ENCODE measurements around the gene STXBP6. TPM values are rescaled to one million over a fixed set of nuclear protein-coding genes. Genes with fewer than 3 reads are reported as not detected.

The STXBP6 gene
- total RNA-seq, 1 experiment from 2014 or later = 5.3 TPM

DNA sequence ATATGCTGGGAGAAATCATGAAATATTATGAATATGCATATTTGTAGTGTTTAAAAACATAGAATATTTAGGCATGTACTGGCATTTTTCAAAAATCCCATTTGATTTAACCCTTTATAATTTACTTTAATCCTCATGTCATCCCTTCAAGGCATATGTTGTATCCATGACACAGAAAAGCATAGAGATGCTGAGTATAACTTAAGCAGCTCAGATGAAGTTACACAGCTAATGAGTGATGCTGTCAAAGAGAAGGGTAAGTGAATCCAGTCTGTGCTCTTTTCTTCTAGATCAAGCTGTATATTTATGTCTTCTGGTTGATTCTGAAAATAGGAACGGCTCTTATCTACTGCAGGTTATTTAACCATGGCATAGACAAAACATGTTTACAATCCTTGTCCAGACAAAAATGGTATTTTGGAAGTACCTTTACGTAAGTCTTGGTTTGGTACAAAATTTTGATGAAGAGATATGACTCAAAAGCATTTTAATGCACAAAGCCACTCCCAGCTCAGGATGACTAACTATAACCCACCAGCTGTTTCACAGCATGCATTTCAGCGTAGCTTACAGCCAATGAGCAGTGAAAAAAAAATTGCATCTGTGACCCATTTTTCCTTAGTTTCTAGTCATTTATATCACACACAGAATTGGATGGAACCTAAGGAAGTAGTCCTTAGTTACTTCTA, 201.7 kb downstream of the STXBP6 start:
- Histone ChIP-seq H3K27ac (ENCODE audit: low read depth, low read length, poor library complexity, severe bottlenecking) (no peak overlapping the region), H3K27me3 (replicated peaks; ENCODE audit: insufficient read depth, low read depth, low read length, poor library complexity) (no peaks in the 10 kb centered on the region), H3K9me3 (ENCODE audit: low read depth, low read length, poor library complexity, severe bottlenecking) (no peaks in the 10 kb centered on the region), H3K4me1 (ENCODE audit: insufficient read depth, low read length, poor library complexity, severe bottlenecking) (no peaks in the 10 kb centered on the region), H3K36me3 (ENCODE audit: insufficient read depth, low read length, poor library complexity, severe bottlenecking) (no peaks in the 10 kb centered on the region), H3K4me3 (ENCODE audit: low read depth, low read length, poor library complexity, severe bottlenecking) (no peak overlapping the region)
- ChIA-PET POLR2A (ENCODE audit: low non-redundant PET) (no interaction called here), CTCF (no interaction called here)
- intact Hi-C loops (cut with micrococcal nuclease; ENCODE audit: unreplicated experiment) = no loop called here
- TF ChIP-seq, protein P1, sequence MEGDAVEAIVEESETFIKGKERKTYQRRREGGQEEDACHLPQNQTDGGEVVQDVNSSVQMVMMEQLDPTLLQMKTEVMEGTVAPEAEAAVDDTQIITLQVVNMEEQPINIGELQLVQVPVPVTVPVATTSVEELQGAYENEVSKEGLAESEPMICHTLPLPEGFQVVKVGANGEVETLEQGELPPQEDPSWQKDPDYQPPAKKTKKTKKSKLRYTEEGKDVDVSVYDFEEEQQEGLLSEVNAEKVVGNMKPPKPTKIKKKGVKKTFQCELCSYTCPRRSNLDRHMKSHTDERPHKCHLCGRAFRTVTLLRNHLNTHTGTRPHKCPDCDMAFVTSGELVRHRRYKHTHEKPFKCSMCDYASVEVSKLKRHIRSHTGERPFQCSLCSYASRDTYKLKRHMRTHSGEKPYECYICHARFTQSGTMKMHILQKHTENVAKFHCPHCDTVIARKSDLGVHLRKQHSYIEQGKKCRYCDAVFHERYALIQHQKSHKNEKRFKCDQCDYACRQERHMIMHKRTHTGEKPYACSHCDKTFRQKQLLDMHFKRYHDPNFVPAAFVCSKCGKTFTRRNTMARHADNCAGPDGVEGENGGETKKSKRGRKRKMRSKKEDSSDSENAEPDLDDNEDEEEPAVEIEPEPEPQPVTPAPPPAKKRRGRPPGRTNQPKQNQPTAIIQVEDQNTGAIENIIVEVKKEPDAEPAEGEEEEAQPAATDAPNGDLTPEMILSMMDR (conservative IDR thresholded peaks at IDR 0.05; ENCODE audit: low read depth, low read length) = no peak
- no peak for TF ChIP-seq EZH2 (IDR thresholded peaks at IDR 0.05; ENCODE audit: borderline replicate concordance, low read depth, low read length, poor library complexity, severe bottlenecking)
- BruUV-seq (replicated peaks) = no TSS peak
- DNase-seq (ENCODE audit: low spot score) = peak; percentile 23

DNA sequence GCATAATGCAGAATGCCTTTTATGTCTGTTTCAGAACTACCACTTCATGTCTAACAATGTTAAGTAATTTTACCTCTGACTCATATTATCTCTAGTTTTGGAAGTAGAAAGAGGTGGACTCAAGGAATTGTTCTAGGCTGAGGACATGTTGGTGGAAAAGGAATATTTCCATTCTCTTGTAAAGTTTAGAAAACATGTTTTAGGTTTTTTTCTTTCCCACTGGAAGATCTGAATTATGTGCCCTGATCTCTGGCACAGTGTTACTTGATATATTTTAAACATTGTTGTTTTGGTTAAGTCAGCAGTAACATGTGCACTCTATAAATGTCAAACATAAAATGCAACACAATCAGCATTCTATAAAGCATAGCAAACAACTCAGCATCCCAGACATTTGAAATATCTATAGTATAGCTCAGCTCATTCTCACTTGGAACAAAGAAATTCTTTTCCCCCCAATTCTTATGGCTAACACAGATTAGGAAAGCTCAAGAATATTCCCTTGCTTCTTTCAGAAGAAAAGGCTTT, 202.3 kb downstream of the STXBP6 start:
- BruUV-seq (replicated peaks) = no TSS peak
- Histone ChIP-seq H3K27me3 (replicated peaks; ENCODE audit: insufficient read depth, low read depth, low read length, poor library complexity) (no peaks in the 10 kb centered on the region), H3K36me3 (ENCODE audit: insufficient read depth, low read length, poor library complexity, severe bottlenecking) (no peaks in the 10 kb centered on the region), H3K4me3 (ENCODE audit: low read depth, low read length, poor library complexity, severe bottlenecking) (no peak overlapping the region), H3K4me1 (ENCODE audit: insufficient read depth, low read length, poor library complexity, severe bottlenecking) (no peaks in the 10 kb centered on the region), H3K27ac (ENCODE audit: low read depth, low read length, poor library complexity, severe bottlenecking) (no peak overlapping the region), H3K9me3 (ENCODE audit: low read depth, low read length, poor library complexity, severe bottlenecking) (no peaks in the 10 kb centered on the region)
- CTCF ChIA-PET = no interaction called here
- intact Hi-C loops (cut with micrococcal nuclease; ENCODE audit: unreplicated experiment) = no loop called here
- DNase-seq (ENCODE audit: low spot score) = no peak
- no peak for TF ChIP-seq EZH2 (IDR thresholded peaks at IDR 0.05; ENCODE audit: borderline replicate concordance, low read depth, low read length, poor library complexity, severe bottlenecking)
- TF ChIP-seq, protein P1 (conservative IDR thresholded peaks at IDR 0.05; ENCODE audit: low read depth, low read length) = no peak
- POLR2A ChIA-PET (ENCODE audit: low non-redundant PET) = no interaction called here

DNA sequence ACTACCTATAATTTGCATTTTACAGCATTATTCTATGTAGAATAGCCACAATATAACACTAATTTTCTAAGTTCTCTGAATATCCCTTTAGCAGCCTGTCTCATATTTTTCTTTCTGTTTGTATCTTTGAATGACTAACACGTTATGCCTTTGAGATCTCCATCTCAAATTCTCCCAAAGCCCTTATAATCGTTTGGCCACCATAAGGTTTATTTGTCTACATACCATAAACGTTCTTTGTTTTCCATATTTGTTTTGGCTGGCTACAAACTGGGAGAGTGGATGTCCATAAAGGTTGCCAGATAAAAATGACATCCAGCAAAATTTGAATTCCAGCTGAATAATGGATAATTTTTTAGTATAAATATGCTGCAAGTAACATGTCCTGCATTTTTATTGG, 203.7 kb downstream of the STXBP6 start:
- ChIA-PET CTCF (no interaction called here), POLR2A (ENCODE audit: low non-redundant PET) (no interaction called here)
- DNase-seq (ENCODE audit: low spot score) = no peak
- intact Hi-C loops (cut with micrococcal nuclease; ENCODE audit: unreplicated experiment) = no loop called here
- Histone ChIP-seq H3K9me3 (ENCODE audit: low read depth, low read length, poor library complexity, severe bottlenecking) (no peaks in the 10 kb centered on the region), H3K27me3 (replicated peaks; ENCODE audit: insufficient read depth, low read depth, low read length, poor library complexity) (no peaks in the 10 kb centered on the region), H3K4me3 (ENCODE audit: low read depth, low read length, poor library complexity, severe bottlenecking) (no peak overlapping the region), H3K27ac (ENCODE audit: low read depth, low read length, poor library complexity, severe bottlenecking) (no peak overlapping the region), H3K4me1 (ENCODE audit: insufficient read depth, low read length, poor library complexity, severe bottlenecking) (no peaks in the 10 kb centered on the region), H3K36me3 (ENCODE audit: insufficient read depth, low read length, poor library complexity, severe bottlenecking) (no peaks in the 10 kb centered on the region)
- no TSS peak for BruUV-seq (replicated peaks)
- no peak for TF ChIP-seq EZH2 (IDR thresholded peaks at IDR 0.05; ENCODE audit: borderline replicate concordance, low read depth, low read length, poor library complexity, severe bottlenecking)
- TF ChIP-seq, protein P1 (conservative IDR thresholded peaks at IDR 0.05; ENCODE audit: low read depth, low read length) = no peak
